SK-N-SH treated with all-trans-retinoic acid at 6 μM for 48 hours (cell line): Measurements from ENCODE around the gene CNDP1.

Experiments used
- ATAC-seq: fragments of 200-7000 bp; cut with Tn5 transposase; 3 replicates; pipeline ENCODE4 v1.9.1; 2020; ENCODE audit warnings: mild to moderate bottlenecking, moderate library complexity
- BACH2 ChIP-seq: fragments of 250-450 bp; sonication (Bioruptor Pico); IDR thresholded peaks from 2 replicates; pipeline ENCODE4 v1.9.0; 2021; ENCODE audit warnings: mild to moderate bottlenecking, borderline replicate concordance
- CSDC2 ChIP-seq: fragments of 250-450 bp; sonication (Bioruptor Pico); IDR thresholded peaks from 2 replicates; pipeline ENCODE4 v1.5.0; 2020; ENCODE audit warnings: mild to moderate bottlenecking, moderate library complexity
- ESRRG ChIP-seq: fragments of 250-450 bp; sonication (Bioruptor Pico); IDR thresholded peaks from 2 replicates; pipeline ENCODE4 v1.6.1; 2021; ENCODE audit warnings: mild to moderate bottlenecking
- GLIS3 ChIP-seq: fragments of 250-450 bp; sonication (Bioruptor Pico); IDR thresholded peaks from 2 replicates; pipeline ENCODE4 v1.5.0; 2020; ENCODE audit warnings: mild to moderate bottlenecking, moderate library complexity
- ISL1 ChIP-seq: fragments of 250-450 bp; sonication (Bioruptor Pico); IDR thresholded peaks from 2 replicates; pipeline ENCODE4 v2.1.2; 2022; ENCODE audit warnings: mild to moderate bottlenecking, moderate library complexity
- OSR1 ChIP-seq: fragments of 250-450 bp; sonication (Bioruptor Pico); IDR thresholded peaks from 2 replicates; pipeline ENCODE4 v1.8.0; 2022; ENCODE audit warnings: moderate library complexity, mild to moderate bottlenecking, inconsistent platforms
- PPARA ChIP-seq: fragments of 250-450 bp; sonication (Bioruptor Pico); IDR thresholded peaks from 2 replicates; pipeline ENCODE4 v1.5.0; 2020; ENCODE audit warnings: mild to moderate bottlenecking, borderline replicate concordance
- RARB ChIP-seq: fragments of 250-450 bp; sonication (Bioruptor Pico); IDR thresholded peaks from 2 replicates; pipeline ENCODE4 v1.8.0; 2021; ENCODE audit warnings: mild to moderate bottlenecking, moderate library complexity
- SNAI2 ChIP-seq: fragments of 250-450 bp; sonication (Bioruptor Pico); IDR thresholded peaks from 2 replicates; pipeline ENCODE4 v1.5.0; 2020; ENCODE audit warnings: mild to moderate bottlenecking, moderate library complexity
- TCF4 ChIP-seq: fragments of 250-450 bp; sonication (Bioruptor Pico); IDR thresholded peaks from 2 replicates; pipeline ENCODE4 v1.8.0; 2021; ENCODE audit warnings: mild to moderate bottlenecking, moderate library complexity, borderline replicate concordance
- TOX ChIP-seq: fragments of 250-450 bp; sonication (Bioruptor Pico); IDR thresholded peaks from 2 replicates; pipeline ENCODE4 v1.8.0; 2021; ENCODE audit warnings: mild to moderate bottlenecking, moderate library complexity, borderline replicate concordance
- ZC3H10 ChIP-seq: fragments of 250-450 bp; sonication (Bioruptor Pico); IDR thresholded peaks from 2 replicates; pipeline ENCODE4 v1.5.1; 2021; ENCODE audit warnings: mild to moderate bottlenecking, moderate library complexity
- ZFP3 ChIP-seq: fragments of 250-450 bp; sonication (Bioruptor Pico); IDR thresholded peaks from 2 replicates; pipeline ENCODE4 v1.5.0; 2020; ENCODE audit warnings: mild to moderate bottlenecking, moderate library complexity
- ZFP30 ChIP-seq: fragments of 450-650 bp; formaldehyde crosslinking; IDR thresholded peaks from 2 replicates; pipeline ENCODE4 v1.5.0; 2022; ENCODE audit warnings: mild to moderate bottlenecking, moderate library complexity
- ZNF565 ChIP-seq: fragments of 450-650 bp; formaldehyde crosslinking; conservative IDR thresholded peaks from 2 replicates; pipeline ENCODE4 v1.5.0; 2020; ENCODE audit warnings: low read depth, mild to moderate bottlenecking, moderate library complexity
- ZNF8 ChIP-seq: fragments of 450-650 bp; formaldehyde crosslinking; IDR thresholded peaks from 2 replicates; pipeline ENCODE4 v1.5.0; 2020; ENCODE audit warnings: mild to moderate bottlenecking, moderate library complexity
- TF ChIP-seq, protein P1 (sequence below): fragments of 250-450 bp; sonication (Bioruptor Pico); IDR thresholded peaks from 2 replicates; pipeline ENCODE4 v1.5.1; 2021; ENCODE audit warnings: mild to moderate bottlenecking, moderate library complexity
- TF ChIP-seq, protein P2 (sequence below): fragments of 250-450 bp; sonication (Bioruptor Pico); IDR thresholded peaks from 2 replicates; pipeline ENCODE4 v1.5.0; 2020; ENCODE audit warnings: mild to moderate bottlenecking, moderate library complexity
- TF ChIP-seq, protein P3 (sequence below): fragments of 250-450 bp; sonication (Bioruptor Pico); IDR thresholded peaks from 2 replicates; pipeline ENCODE4 v1.8.0; 2020; ENCODE audit warnings: mild to moderate bottlenecking, moderate library complexity, borderline replicate concordance
- TF ChIP-seq, protein P4 (sequence below): fragments of 250-450 bp; sonication (Bioruptor Pico); IDR thresholded peaks from 2 replicates; pipeline ENCODE4 v1.5.1; 2020; ENCODE audit warnings: low read depth, mild to moderate bottlenecking, moderate library complexity
- TF ChIP-seq, protein P5 (sequence below): fragments of 250-450 bp; sonication (Bioruptor Pico); IDR thresholded peaks from 2 replicates; pipeline ENCODE4 v1.8.0; 2021; ENCODE audit warnings: low read depth, mild to moderate bottlenecking, moderate library complexity, borderline replicate concordance

CNDP1 gene

DNA sequence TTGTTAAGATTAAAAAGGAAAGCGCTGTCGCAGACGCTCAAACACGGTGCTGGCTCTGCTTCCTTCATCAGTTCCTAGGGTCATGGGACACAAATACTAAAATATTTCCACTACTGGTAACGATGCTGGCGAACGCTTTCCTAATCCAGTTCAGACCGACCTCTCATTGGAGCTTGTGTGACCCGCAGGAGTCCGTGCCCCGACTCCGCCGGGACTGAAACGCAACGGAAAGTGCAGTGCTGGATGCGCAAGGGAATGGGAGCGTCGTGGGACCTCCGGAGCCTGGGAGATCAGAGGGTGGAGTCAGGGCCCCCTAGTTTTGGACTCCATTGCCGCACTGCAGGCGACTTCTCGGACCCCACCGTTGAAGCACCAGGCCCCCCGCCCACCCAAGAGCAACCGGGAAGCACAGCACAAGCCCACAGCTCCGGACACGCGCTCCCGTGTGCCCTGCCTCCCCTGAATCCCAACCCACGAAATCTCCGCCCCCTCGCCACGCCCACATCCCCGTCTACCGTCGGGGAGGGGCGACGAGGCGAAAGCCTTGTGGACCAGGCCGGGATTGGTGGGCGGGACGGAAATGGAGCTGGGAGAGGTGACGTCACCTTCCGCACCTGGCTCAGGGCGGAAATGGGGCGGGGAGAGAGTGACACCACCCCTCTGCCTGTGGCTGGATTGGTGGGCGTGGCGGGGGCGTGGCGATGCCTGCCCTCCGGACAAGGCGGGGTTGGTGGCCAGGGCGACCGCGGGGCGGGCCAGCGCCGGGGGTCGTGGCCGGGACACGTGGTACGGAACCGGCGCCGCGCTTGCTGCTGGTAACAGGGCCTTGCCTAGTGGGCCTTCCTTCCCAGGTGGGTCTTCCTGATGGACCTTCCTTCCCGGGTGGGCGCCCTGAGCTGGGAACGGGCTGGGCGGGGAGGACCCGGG, 38.5 kb upstream of the CNDP1 start, which contains the start of gene CNDP2:
Gene CNDP2, plus strand, starts transcription at position 783 of the 927 bp plus-strand sequence. CDS start 3,611 bp downstream, outside the sequence.
- peak; percentile 93 for ATAC-seq
- TF ChIP-seq ISL1 (CRISPR knock-in tag) (no peak), SNAI2 (CRISPR knock-in tag) (no peak), RARB (CRISPR knock-in tag) (no peak), TCF4 (CRISPR knock-in tag) (no peak), GLIS3 (CRISPR knock-in tag) (no peak), CSDC2 (no peak), ZNF8 (no peak), BACH2 (CRISPR knock-in tag) (peak; percentile 73; the same call in 1 of the 2 replicates), ZFP3 (no peak), PPARA (CRISPR knock-in tag) (no peak), TOX (CRISPR knock-in tag) (no peak), ZNF565 (CRISPR knock-in tag) (peak; percentile 80; the same call in 1 of the 2 replicates), ESRRG (no peak), ZC3H10 (CRISPR knock-in tag) (no peak), ZFP30 (CRISPR knock-in tag) (peak; percentile 56; the same call in 1 of the 2 replicates), OSR1 (CRISPR knock-in tag) (no peak)
- TF ChIP-seq, protein P1, sequence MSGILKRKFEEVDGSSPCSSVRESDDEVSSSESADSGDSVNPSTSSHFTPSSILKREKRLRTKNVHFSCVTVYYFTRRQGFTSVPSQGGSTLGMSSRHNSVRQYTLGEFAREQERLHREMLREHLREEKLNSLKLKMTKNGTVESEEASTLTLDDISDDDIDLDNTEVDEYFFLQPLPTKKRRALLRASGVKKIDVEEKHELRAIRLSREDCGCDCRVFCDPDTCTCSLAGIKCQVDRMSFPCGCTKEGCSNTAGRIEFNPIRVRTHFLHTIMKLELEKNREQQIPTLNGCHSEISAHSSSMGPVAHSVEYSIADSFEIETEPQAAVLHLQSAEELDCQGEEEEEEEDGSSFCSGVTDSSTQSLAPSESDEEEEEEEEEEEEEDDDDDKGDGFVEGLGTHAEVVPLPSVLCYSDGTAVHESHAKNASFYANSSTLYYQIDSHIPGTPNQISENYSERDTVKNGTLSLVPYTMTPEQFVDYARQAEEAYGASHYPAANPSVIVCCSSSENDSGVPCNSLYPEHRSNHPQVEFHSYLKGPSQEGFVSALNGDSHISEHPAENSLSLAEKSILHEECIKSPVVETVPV (CRISPR knock-in tag): no peak
- TF ChIP-seq, protein P2, sequence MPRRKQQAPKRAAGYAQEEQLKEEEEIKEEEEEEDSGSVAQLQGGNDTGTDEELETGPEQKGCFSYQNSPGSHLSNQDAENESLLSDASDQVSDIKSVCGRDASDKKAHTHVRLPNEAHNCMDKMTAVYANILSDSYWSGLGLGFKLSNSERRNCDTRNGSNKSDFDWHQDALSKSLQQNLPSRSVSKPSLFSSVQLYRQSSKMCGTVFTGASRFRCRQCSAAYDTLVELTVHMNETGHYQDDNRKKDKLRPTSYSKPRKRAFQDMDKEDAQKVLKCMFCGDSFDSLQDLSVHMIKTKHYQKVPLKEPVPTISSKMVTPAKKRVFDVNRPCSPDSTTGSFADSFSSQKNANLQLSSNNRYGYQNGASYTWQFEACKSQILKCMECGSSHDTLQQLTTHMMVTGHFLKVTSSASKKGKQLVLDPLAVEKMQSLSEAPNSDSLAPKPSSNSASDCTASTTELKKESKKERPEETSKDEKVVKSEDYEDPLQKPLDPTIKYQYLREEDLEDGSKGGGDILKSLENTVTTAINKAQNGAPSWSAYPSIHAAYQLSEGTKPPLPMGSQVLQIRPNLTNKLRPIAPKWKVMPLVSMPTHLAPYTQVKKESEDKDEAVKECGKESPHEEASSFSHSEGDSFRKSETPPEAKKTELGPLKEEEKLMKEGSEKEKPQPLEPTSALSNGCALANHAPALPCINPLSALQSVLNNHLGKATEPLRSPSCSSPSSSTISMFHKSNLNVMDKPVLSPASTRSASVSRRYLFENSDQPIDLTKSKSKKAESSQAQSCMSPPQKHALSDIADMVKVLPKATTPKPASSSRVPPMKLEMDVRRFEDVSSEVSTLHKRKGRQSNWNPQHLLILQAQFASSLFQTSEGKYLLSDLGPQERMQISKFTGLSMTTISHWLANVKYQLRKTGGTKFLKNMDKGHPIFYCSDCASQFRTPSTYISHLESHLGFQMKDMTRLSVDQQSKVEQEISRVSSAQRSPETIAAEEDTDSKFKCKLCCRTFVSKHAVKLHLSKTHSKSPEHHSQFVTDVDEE (CRISPR knock-in tag): peak; percentile 9; the same call in 1 of the 2 replicates
- TF ChIP-seq, protein P3, sequence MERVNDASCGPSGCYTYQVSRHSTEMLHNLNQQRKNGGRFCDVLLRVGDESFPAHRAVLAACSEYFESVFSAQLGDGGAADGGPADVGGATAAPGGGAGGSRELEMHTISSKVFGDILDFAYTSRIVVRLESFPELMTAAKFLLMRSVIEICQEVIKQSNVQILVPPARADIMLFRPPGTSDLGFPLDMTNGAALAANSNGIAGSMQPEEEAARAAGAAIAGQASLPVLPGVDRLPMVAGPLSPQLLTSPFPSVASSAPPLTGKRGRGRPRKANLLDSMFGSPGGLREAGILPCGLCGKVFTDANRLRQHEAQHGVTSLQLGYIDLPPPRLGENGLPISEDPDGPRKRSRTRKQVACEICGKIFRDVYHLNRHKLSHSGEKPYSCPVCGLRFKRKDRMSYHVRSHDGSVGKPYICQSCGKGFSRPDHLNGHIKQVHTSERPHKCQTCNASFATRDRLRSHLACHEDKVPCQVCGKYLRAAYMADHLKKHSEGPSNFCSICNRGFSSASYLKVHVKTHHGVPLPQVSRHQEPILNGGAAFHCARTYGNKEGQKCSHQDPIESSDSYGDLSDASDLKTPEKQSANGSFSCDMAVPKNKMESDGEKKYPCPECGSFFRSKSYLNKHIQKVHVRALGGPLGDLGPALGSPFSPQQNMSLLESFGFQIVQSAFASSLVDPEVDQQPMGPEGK: no peak
- TF ChIP-seq, protein P4, sequence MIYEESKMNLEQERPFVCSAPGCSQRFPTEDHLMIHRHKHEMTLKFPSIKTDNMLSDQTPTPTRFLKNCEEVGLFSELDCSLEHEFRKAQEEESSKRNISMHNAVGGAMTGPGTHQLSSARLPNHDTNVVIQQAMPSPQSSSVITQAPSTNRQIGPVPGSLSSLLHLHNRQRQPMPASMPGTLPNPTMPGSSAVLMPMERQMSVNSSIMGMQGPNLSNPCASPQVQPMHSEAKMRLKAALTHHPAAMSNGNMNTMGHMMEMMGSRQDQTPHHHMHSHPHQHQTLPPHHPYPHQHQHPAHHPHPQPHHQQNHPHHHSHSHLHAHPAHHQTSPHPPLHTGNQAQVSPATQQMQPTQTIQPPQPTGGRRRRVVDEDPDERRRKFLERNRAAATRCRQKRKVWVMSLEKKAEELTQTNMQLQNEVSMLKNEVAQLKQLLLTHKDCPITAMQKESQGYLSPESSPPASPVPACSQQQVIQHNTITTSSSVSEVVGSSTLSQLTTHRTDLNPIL (CRISPR knock-in tag): peak; percentile 49; the same call in 1 of the 2 replicates

DNA sequence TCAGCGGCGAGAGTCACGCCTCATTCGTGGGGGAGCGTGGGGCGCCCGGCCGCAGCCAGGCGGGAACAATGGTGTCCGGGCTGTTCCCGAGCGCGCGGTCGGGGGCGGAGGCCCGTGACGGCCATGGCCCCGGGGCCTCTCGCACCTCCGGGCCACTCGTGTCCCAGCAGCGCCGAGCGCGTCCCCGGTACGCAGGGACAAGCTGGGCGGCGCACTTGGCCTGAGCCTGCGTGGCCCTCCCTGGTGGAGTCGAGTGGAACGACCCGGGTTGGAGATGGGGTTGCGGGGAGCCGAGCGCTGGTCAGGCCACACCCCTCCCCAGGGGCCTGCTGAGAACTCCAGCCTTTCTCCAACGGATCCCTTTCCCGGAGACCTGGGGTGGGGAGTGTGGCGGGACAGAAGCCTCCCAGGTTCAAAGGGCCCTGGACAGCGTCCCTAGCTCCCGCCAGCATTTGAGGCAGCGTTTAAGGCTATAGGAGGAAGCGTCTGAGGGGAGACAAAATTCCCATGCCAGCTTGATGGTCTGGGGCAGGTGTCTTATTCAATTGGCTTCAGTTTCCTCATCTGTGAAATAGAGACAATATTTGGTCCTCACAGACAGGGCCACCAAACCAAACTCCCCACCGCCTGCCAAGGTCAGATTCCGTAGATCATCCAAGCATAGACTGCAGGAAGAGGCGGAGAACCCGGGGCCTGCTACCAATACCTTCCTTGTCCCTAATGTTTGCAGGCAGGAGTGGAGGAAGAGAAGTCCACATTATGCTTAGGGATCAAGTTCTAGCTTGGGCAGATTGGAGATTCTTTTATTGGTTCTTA, 37.6 kb upstream of the CNDP1 start:
- TF ChIP-seq ZFP3 (0 out of 2 replicates have a peak, but pooled peaks have one; percentile 14), OSR1 (CRISPR knock-in tag) (no peak)
- ATAC-seq: peak; percentile 81

DNA sequence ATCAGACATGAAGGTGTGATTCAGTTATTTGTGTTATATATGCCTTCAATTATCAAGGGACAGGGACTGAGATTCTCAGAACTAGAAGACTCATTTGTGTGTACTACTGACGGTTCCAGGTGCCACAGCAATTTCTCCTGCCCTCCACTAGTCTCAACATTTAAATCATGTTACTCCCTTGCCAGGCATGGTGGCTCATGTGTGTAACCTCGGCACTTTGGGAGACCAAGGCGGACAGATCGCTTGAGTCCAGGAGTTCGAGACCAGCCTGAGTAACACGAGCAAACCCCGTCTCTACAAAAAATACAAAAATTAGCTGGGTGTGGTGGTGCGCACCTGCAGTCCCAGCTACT, 37.0 kb upstream of the CNDP1 start:
- ATAC-seq: no peak
- TF ChIP-seq ESRRG (no peak), SNAI2 (CRISPR knock-in tag) (no peak), CSDC2 (no peak), TCF4 (CRISPR knock-in tag) (no peak), TOX (CRISPR knock-in tag) (no peak), ZFP3 (no peak), RARB (CRISPR knock-in tag) (no peak)
- TF ChIP-seq, protein P2 (CRISPR knock-in tag): no peak
- TF ChIP-seq, protein P5, sequence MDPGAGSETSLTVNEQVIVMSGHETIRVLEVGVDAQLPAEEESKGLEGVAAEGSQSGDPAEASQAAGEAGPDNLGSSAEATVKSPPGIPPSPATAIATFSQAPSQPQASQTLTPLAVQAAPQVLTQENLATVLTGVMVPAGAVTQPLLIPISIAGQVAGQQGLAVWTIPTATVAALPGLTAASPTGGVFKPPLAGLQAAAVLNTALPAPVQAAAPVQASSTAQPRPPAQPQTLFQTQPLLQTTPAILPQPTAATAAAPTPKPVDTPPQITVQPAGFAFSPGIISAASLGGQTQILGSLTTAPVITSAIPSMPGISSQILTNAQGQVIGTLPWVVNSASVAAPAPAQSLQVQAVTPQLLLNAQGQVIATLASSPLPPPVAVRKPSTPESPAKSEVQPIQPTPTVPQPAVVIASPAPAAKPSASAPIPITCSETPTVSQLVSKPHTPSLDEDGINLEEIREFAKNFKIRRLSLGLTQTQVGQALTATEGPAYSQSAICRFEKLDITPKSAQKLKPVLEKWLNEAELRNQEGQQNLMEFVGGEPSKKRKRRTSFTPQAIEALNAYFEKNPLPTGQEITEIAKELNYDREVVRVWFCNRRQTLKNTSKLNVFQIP (CRISPR knock-in tag): no peak
- TF ChIP-seq, protein P3: no peak
